ENCODE data around the gene NINJ2.
A peak's percentile ranks its signal among the peaks of the same experiment; 100 is the strongest.

NINJ2 gene

GRCh38 chr12:565589-566105, 97.6 kb downstream of the NINJ2 start:
- DNase-seq, result no peak

- no peak for DNase-seq
These were observed 98.1 kb downstream of the NINJ2 start for GRCh38 chr12:565161-565560.

DNA sequence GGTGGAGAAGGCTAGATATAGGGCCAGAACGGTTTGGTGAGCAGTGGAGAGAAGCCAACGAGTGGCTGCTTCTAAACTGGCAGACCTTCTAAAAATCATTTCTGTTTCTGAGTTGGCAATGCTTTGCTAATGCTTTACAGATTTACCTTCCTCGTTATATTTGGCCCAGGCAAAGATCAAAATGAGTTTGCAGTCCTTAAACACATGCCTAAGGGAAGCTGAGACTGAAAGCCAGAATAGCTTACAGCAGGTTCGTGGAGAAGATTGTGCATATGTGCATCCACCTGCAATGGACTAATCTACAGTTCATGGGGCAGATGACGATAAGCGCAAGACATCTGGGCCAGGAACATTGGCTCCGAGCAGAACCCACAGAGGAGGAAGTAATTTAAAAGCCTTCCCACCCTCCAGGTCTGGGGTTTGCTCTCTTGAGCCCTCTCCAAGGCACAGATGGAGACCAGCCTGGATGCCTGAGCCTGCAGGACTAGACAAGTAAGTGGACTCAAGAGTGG, 99.4 kb downstream of the NINJ2 start:
- no peak for DNase-seq

GRCh38 chr12:563250-563781, 99.9 kb downstream of the NINJ2 start:
- DNase-seq, result no peak

- DNase-seq, result no peak
These were observed 100.6 kb downstream of the NINJ2 start for GRCh38 chr12:562634-563033.

DNA sequence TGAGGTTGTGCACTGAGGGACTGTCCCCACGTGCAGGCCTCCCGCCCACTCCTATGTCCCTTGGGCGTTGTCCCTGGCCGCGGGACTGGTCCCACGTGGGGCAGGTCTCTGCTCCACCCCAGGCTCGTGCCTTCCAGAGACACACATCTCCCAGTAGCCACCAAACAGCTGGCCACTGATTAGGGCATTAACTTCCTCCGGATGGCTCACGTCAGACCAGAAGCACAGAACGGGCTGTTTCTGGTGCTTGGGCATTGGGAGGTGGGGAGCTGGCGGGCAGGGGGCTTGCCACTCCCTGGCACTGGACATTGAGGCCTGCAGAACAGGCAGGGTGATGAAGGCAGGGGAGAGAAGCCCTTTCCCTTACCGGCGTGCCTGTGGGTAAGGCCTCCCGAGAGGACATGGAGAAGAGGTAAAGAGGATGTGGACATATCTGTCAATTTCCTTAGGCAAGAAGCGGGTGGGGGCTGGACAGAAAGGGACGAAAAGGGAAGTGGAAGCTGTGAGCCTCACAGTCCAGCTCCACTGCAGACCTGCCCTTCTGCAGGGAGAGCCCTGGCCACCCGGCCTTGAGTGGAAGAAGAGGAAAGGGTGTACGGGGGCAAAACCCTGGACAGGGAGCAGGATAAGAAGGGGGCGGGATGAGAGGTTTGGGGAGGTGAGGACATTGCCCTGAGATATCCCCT, 101.2 kb downstream of the NINJ2 start:
- no peak for DNase-seq

DNA sequence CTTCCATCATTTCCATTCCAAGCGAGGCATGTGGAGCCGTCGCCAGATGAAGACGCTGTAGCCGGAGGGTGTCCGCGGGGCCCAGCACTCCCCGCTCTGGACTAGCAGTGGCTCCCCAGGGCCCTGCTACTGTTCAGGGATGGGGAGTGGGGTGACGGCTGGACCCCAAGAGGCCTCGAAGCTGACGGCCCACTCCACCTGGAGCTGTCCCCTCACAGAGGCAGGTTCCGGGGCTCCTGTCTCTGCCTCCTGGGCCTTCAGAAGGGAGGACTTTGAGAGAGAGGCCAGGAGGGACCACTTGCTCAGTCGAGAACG, 101.9 kb downstream of the NINJ2 start:
- no peak for DNase-seq

GRCh38 chr12:560691-561390, 102.4 kb downstream of the NINJ2 start:
- DNase-seq, result peak; percentile 73

- DNase-seq, result peak; percentile 39
These were observed 103.3 kb downstream of the NINJ2 start for GRCh38 chr12:559906-560455.

GRCh38 chr12:559208-559905, 103.9 kb downstream of the NINJ2 start:
- DNase-seq, result no peak

DNA sequence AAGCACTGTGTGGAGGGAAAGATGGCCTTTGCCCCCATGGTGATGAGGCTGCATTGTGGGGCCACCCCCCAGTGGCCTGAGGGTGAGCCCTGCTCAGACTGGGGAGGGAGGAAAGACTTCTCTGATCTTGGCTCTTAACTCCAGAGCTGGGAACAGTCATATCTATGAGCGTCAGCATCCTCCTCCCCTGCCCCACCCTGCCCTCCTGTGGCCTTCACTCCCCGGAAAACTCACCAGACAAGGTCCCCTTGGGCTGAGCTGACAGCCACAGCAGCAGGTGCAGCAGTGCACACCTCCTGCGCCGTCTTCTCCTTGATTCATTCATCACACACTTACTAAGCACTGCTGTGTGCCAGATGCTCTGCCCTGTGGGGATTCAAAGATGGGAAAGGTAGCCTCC, 104.7 kb downstream of the NINJ2 start:
- no peak for DNase-seq

- no peak for DNase-seq
These were observed 106.7 kb downstream of the NINJ2 start for GRCh38 chr12:556498-556897.

DNA sequence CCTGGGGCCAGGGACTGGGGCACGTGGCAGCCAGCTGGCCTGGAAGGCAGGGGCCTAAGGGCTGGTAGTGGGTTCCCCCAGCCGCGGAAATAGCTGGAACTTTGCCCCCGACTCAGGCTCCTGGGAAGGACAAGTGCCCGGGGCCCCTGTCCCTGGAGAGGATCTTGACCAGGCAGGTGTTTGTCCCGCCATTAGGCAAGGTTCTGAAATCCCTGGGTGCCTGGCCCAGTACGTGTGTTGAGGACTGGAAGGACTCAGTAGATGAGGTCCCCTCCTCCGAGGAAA, 109.3 kb downstream of the NINJ2 start:
- no peak for DNase-seq

- no peak for DNase-seq
These were observed 109.8 kb downstream of the NINJ2 start for GRCh38 chr12:553216-554000.

- no peak for DNase-seq
These were observed 110.8 kb downstream of the NINJ2 start for GRCh38 chr12:552466-552865.

DNA sequence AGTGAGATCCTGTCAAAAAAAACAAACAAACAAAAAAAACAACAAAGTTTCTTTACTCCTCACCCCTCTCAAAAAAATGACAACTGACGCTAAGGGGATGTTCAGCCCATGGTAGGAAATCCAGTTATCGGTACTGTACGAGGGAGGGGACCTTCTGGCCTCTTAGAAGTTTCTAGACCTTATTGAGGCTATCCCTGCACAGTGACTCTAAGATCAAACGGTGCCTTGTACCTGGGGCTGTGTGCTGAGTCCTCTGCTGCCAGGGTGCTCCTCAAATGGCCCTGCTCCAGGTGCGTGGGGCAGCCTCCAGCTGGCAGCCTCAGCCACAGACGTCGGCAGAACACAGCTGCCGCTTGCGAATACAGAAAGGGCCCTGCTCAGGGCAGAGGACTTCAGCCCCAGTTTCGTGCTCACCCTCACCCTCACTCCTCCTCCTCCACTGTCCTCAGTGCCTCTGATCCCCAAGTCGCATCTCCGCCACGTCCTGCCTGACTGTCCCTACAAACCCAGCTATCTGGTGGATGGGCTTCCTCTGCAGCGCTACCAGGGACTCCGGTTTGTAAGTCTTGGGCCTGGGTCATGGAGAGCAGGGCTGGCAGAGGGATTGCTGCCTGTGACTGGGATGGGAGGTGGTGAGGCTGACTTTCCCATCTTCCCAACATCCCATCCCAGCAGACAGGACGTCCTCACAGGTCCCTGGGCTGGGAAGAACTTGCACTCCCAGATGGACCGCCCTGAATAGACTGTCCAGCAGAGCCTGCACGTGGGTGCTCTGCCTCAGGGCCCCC, 112.6 kb downstream of the NINJ2 start:
- DNase-seq, result peak; percentile 68

DNA sequence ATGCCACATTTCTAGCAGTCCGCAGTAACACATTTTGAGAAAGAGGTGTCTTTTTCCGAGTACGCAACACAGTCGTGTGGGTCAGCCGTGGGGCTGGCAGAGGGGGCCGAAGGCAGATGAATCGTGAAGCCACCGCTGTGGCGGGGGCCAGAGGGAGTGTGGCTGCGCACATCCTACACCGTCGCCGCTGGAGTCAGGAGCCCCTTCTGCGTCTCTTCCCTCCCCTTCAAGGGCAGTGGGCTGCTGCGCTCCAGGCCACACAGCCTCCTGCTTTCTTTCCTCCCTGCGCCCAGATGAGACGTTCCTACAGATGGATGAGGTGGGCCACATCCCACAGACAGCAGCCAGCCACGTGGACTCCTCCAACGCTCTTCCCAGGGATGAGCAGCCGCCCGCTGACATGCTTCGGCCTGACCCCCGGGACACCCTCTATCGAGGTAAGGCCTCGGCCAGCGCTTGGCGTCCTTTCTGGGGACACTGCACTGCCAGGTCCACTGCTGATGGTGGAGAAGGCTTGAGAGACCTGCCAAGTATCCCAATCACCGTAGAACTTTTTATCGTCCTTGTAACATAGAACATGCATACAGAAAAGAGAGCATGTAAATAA, 113.7 kb downstream of the NINJ2 start:
- no peak for DNase-seq

DNA sequence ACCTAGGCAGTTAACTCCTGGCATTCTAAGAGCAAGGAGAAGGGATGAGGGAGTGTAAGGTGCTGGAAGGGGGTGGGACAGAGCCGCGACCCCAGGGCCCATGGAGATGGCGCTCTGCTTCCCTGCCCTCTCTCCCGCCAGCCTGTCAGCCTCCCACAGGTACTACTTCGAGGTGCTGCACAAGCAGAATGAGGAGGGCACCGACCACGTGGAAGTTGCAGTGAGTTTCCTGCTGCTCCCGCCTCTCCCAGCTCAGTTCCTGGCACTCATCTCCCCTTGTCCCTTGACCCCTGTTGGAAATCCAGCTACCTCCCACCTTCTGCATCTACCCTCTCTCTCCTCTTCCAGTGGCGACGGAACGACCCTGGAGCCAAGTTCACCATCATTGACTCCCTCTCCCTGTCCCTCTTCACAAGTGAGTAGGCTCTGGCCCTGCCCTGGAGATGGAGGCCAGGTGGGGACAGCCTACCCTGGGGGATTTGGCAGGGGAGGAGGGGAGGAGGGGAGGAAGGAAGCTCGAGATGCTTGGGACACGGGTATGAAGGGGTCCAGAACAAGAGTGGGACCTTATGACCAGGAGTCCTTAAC, 115.3 kb downstream of the NINJ2 start:
- no peak for DNase-seq

DNA sequence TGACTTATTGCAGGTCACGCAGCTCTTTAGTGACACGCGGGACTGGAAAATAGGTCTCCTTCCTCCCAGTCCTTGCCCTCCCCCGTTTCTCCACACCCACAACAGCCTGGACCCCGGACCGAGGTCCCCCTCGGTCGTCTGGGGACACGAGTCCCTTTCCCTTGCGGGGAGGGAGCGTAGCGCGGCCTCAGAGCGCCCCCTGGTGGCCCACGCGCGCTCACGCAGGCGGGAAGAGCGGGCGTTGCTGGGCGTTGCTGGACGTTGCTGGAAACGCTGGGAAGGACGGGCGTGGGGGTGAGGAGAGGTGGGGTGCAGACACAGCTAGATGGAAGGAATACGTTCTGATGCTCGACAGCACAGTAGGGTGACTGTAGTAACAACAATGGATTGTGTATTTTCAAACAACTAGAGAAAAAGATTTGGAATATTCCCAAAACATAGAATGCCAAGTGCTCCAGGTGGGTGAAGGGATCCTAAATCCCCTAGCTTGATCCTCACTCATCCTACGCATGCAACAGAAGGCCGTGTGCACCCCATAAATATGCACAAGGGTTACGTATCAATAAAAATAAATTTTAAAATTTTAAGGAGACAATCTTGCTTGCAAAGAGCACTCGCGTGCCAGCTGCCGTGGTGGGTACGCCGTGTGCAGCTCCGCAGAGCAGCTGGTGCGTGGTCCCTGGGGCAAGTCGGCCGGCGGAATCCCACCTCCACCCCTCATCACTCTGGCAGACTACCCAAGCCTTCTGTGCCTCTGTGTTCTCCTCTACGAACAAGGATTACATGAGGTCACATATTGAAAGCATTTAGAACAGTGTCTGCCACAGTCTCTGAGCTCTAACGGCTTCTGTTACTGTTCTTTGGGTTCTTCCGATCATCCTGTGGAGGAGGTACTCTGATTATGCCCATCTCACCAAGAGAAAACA, 116.1 kb downstream of the NINJ2 start:
- DNase-seq, result peak; percentile 74
